Ovary (tissue), 3 donors: ENCODE measurements around the gene GNB1L.

Experiments
- CTCF ChIP-seq, 3 donors: fragments of 450-650 bp in 2 of 3; fragments of 200-600 bp in 1 of 3; IDR thresholded peaks; one replicate each; pipeline versions ENCODE4 v1.5.1 to v1.8.0; 2016 to 2022; ENCODE audit warnings: antibody characterized with exemption in 3 of 3, mild to moderate bottlenecking in 1 of 3
- EP300 ChIP-seq: sonication (generic); formaldehyde crosslinking; IDR thresholded peaks from one replicate; pipeline ENCODE4 v1.6.1; 2017; ENCODE audit warnings: antibody characterized with exemption
- POLR2A ChIP-seq: fragments of 450-650 bp; IDR thresholded peaks from one replicate; pipeline ENCODE4 v1.6.1; 2017; ENCODE audit warnings: antibody characterized with exemption, mild to moderate bottlenecking, moderate library complexity
- donor health status: DM: no; HTN: no; CAD: no.

- TF ChIP-seq CTCF (IDR thresholded peaks at IDR 0.05) (no peak), POLR2A (no peak), EP300 (no peak)
These were observed 68.4 kb downstream of the GNB1L start for GRCh38 chr22:19786264-19786585.
